Keratinocyte (primary cell): ENCODE data around the gene ANKRD44. TPM values are rescaled to one million over a fixed set of nuclear protein-coding genes. Genes with fewer than 3 reads are reported as not detected.

Experiments
- DNase-seq: peaks from one replicate; pipeline ENCODE4 v3.0.0-alpha.2; 2011; ENCODE audit warnings: low read depth, missing footprints, low spot score
- FAIRE-seq: peaks from 2 replicates; lab custom pipeline; 2011; peaks lifted over from hg19 to GRCh38; lab: Jason Lieb, UNC
- H2AFZ ChIP-seq: 2 replicates; pipeline ENCODE4 v1.6.0; 2012; ENCODE audit warnings: low read length, control low read depth, inconsistent platforms; ENCODE audit not compliant: control insufficient read depth
- H3K27ac ChIP-seq: 2 replicates; pipeline ENCODE4 v1.5.1; 2011; ENCODE audit warnings: low read length; ENCODE audit not compliant: control insufficient read depth, insufficient read depth
- H3K27me3 ChIP-seq: 3 replicates; pipeline ENCODE4 v1.6.0; 2011; ENCODE audit warnings: low read length; ENCODE audit not compliant: control insufficient read depth, insufficient read depth; ENCODE audit errors: extremely low read depth
- H3K36me3 ChIP-seq, 2 experiments: 2 replicates in 1 of 2; 3 replicates in 1 of 2; pipeline ENCODE4 v1.5.1; 2011; ENCODE audit warnings: low read length in 2 of 2, mild to moderate bottlenecking in 1 of 2; ENCODE audit not compliant: control insufficient read depth in 2 of 2, insufficient read depth in 2 of 2; ENCODE audit errors: extremely low read depth in 1 of 2
- H3K4me1 ChIP-seq: 3 replicates; pipeline ENCODE4 v1.5.1; 2011; ENCODE audit warnings: low read length; ENCODE audit not compliant: control insufficient read depth, insufficient read depth; ENCODE audit errors: extremely low read depth
- H3K4me2 ChIP-seq: 3 replicates; pipeline ENCODE4 v1.6.0; 2011; ENCODE audit warnings: low read depth, low read length; ENCODE audit not compliant: control insufficient read depth, insufficient read depth; ENCODE audit errors: extremely low read depth
- H3K4me3 ChIP-seq, 3 experiments: fragments of 200-600 bp in 1 of 3; sonication (generic) in 1 of 3; 2 replicates in 2 of 3; 3 replicates in 1 of 3; pipeline ENCODE4 v1.5.1; 2011 to 2016; ENCODE audit warnings: low read length in 3 of 3, mild to moderate bottlenecking in 3 of 3, control low read depth in 2 of 3, inconsistent platforms in 1 of 3, low read depth in 1 of 3, mixed read lengths in 1 of 3, mixed run types in 1 of 3, moderate library complexity in 1 of 3; ENCODE audit not compliant: control insufficient read depth in 2 of 3, insufficient read depth in 2 of 3; ENCODE audit errors: extremely low read depth in 1 of 3
- H3K79me2 ChIP-seq: 2 replicates; pipeline ENCODE4 v1.6.0; 2012; ENCODE audit warnings: low read length; ENCODE audit not compliant: control insufficient read depth, insufficient read depth
- H3K9ac ChIP-seq: 3 replicates; pipeline ENCODE4 v1.6.0; 2011; ENCODE audit warnings: low read length; ENCODE audit not compliant: control insufficient read depth, insufficient read depth; ENCODE audit errors: extremely low read depth
- H3K9me1 ChIP-seq: 3 replicates; pipeline ENCODE4 v1.6.0; 2011; ENCODE audit warnings: low read length; ENCODE audit not compliant: control insufficient read depth, insufficient read depth; ENCODE audit errors: extremely low read depth
- H3K9me3 ChIP-seq: 2 replicates; pipeline ENCODE4 v1.5.1; 2012; ENCODE audit warnings: low read depth, low read length; ENCODE audit not compliant: control insufficient read depth
- H4K20me1 ChIP-seq: 3 replicates; pipeline ENCODE4 v1.6.0; 2011; ENCODE audit warnings: low read length; ENCODE audit not compliant: control insufficient read depth, insufficient read depth; ENCODE audit errors: extremely low read depth
- CTCF ChIP-seq, 3 experiments: IDR thresholded peaks in 1 of 3; conservative IDR thresholded peaks in 1 of 3; optimal IDR thresholded peaks in 1 of 3; 2 replicates in 2 of 3; 3 replicates in 1 of 3; pipeline versions ENCODE3 to v1.5.1; 2011; ENCODE audit warnings: low read length in 3 of 3, mild to moderate bottlenecking in 3 of 3, moderate library complexity in 2 of 3, control low read depth in 1 of 3, inconsistent platforms in 1 of 3; ENCODE audit not compliant: insufficient read depth in 2 of 3; ENCODE audit errors: extremely low read depth in 1 of 3
- EZH2 ChIP-seq: IDR thresholded peaks from one replicate; pipeline ENCODE4 v1.6.1; 2012; ENCODE audit warnings: inconsistent platforms, mild to moderate bottlenecking, low read length, moderate library complexity
- dilution Hi-C: fragments of 300-500 bp; cut with MboI; formaldehyde crosslinking; loops from one replicate; pipeline ENCODE4 v1.7.0; 2020; ENCODE audit warnings: low sequenced_read_pairs; ENCODE audit not compliant: extremely low pct_ligation_motif_present
- polyA plus RNA-seq, 5 experiments: library from polyadenylated mRNA; depleted of rRNA in 3 of 5; stranded (reverse) in 3 of 5; stranded (forward) in 1 of 5; unstranded in 1 of 5; fragments of >200 nt; gene quantifications; 1 replicate in 1 of 5; 2 replicates in 3 of 5; 3 replicates in 1 of 5; pipeline versions ENCODE4 v1.2.1 to v1.2.3, GENCODE V29; 2011 to 2012; ENCODE audit warnings: missing spikeins in 2 of 5, low read depth in 1 of 5, low replicate concordance in 1 of 5

ANKRD44 gene
- polyA plus RNA-seq, 1 donor (not counting 4 experiments of a cell fraction or from before 2014, with no cell fraction given) = 0.35 TPM

GRCh38 chr2:196963043-196963442, 347.5 kb downstream of the ANKRD44 start:
- Histone ChIP-seq H2AFZ (no peak overlapping the region), H3K9me1 (no peaks in the 10 kb centered on the region)
- TF ChIP-seq EZH2 = no peak
- TF ChIP-seq CTCF (optimal IDR thresholded peaks at IDR 0.05 in 1 of 3, IDR thresholded peaks at IDR 0.05 in 1 of 3, conservative IDR thresholded peaks at IDR 0.05 in 1 of 3; ENCODE audit: extremely low read depth in 1 of 3, insufficient read depth in 2 of 3, low read length in 3 of 3) = no peak

DNA sequence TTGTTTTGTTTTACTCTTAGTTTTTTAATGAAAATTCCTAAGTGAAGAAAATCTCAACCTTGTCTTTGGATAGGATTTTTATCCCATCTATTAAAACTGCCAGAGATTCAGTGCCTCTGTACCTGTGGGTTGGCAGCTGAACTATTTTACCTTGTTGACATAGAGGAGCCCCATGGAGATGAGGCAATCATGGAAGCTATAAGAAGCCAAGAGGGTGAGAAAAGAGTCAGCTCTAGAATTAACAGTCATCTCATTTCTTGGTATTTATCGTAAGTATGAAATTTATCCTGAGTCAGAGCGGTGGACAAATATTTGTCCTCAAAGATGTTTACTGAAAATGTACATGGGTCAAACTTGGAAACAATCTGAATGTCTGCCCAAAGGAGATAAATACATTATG, 348.3 kb downstream of the ANKRD44 start:
- no peak for DNase-seq
- peaks cover 16% of the 10 kb centered on the region for H3K4me1 ChIP-seq
- H3K9me1 ChIP-seq = no peaks in the 10 kb centered on the region
- FAIRE-seq = no peak
- TF ChIP-seq EZH2 (no peak), CTCF (optimal IDR thresholded peaks at IDR 0.05 in 1 of 3, IDR thresholded peaks at IDR 0.05 in 1 of 3, conservative IDR thresholded peaks at IDR 0.05 in 1 of 3; ENCODE audit: extremely low read depth in 1 of 3, insufficient read depth in 2 of 3, low read length in 3 of 3) (no peak)
- dilution Hi-C loops = no loop called here
- H3K27ac ChIP-seq = no peak overlapping the region
- no peak overlapping the region for H2AFZ ChIP-seq
- no peak overlapping the region for H3K9ac ChIP-seq
- no peaks in the 10 kb centered on the region for H3K9me3 ChIP-seq
- H3K36me3 ChIP-seq = no peaks in the 10 kb centered on the region
- no peaks in the 10 kb centered on the region for H3K27me3 ChIP-seq
- H4K20me1 ChIP-seq = no peaks in the 10 kb centered on the region
- H3K79me2 ChIP-seq = no peaks in the 10 kb centered on the region
- no peak overlapping the region for H3K4me3 ChIP-seq
- no peak overlapping the region for H3K4me2 ChIP-seq

More at GRCh38 chr2:196963043-196963442, 347.5 kb downstream of the ANKRD44 start:
- DNase-seq (no peak), FAIRE-seq (peak; percentile 74)
- no peak overlapping the region for H3K27ac ChIP-seq
- no peaks in the 10 kb centered on the region for H4K20me1 ChIP-seq
- no peaks in the 10 kb centered on the region for H3K36me3 ChIP-seq
- H3K9ac ChIP-seq = no peak overlapping the region
- H3K9me3 ChIP-seq = no peaks in the 10 kb centered on the region
- H3K79me2 ChIP-seq = no peaks in the 10 kb centered on the region
- peaks cover 16% of the 10 kb centered on the region for H3K4me1 ChIP-seq
- no peaks in the 10 kb centered on the region for H3K27me3 ChIP-seq
- H3K4me2 ChIP-seq = no peak overlapping the region
- no peak overlapping the region for H3K4me3 ChIP-seq
- dilution Hi-C loops = no loop called here
